Peyer's patch (tissue), 4 donors: ENCODE data around the gene WDFY4. TPM values are rescaled to one million over a fixed set of nuclear protein-coding genes. Genes with fewer than 3 reads are reported as not detected.

Experiments used
- DNase-seq, 3 donors: peaks; one replicate each; pipeline ENCODE4 v3.0.0-alpha.2; 2017 to 2019
- H3K27ac ChIP-seq, 4 donors: fragments of 200-600 bp; sonication (generic); one replicate each; pipeline ENCODE4 v1.5.1; 2016 to 2019
- H3K27me3 ChIP-seq, 2 donors: fragments of 200-600 bp; sonication (generic); one replicate each; pipeline ENCODE4 v1.5.1; 2019
- H3K36me3 ChIP-seq, 3 donors: fragments of 200-600 bp; sonication (generic); one replicate each; pipeline ENCODE4 v1.5.1; 2016 to 2019
- H3K4me1 ChIP-seq, 4 donors: fragments of 200-600 bp; sonication (generic); one replicate each; pipeline ENCODE4 v1.5.1; 2016 to 2019
- H3K4me3 ChIP-seq, 4 donors: fragments of 200-600 bp; sonication (generic); 1 replicate in 3 of 4; 2 replicates in 1 of 4; pipeline ENCODE4 v1.5.1; 2016 to 2019; ENCODE audit warnings: mild to moderate bottlenecking in 1 of 4
- H3K9me3 ChIP-seq, 4 donors: fragments of 200-600 bp; sonication (generic); one replicate each; pipeline ENCODE4 v1.5.1; 2016 to 2019; ENCODE audit warnings: mild to moderate bottlenecking in 1 of 4
- CTCF ChIP-seq, 6 experiments: fragments of 450-650 bp in 4 of 6; fragments of 200-600 bp in 2 of 6; sonication (generic) in 1 of 6; IDR thresholded peaks; one replicate each; pipeline ENCODE4 v1.5.1; 2017 to 2019; ENCODE audit warnings: antibody characterized with exemption in 6 of 6, mild to moderate bottlenecking in 3 of 6, moderate library complexity in 1 of 6
- POLR2A ChIP-seq, 2 donors: fragments of 450-650 bp; IDR thresholded peaks; one replicate each; pipeline ENCODE4 v1.5.1; 2017; ENCODE audit warnings: antibody characterized with exemption in 2 of 2, mild to moderate bottlenecking in 2 of 2, moderate library complexity in 2 of 2
- total RNA-seq, 4 donors: library from RNA; depleted of rRNA; stranded (reverse); fragments of >200 nt; gene quantifications; one replicate each; pipeline ENCODE4 v1.1.0, GENCODE V29; 2016

The WDFY4 gene
- total RNA-seq, 4 donors from 2014 or later: 0.53 to 102 (median 4.6) TPM

- Histone ChIP-seq H3K27ac (no peak overlapping the region), H3K4me1 (no peaks in the 10 kb centered on the region), H3K9me3 (no peaks in the 10 kb centered on the region), H3K27me3 (no peaks in the 10 kb centered on the region), H3K4me3 (no peak overlapping the region), H3K36me3 (no peaks in the 10 kb centered on the region)
- TF ChIP-seq CTCF (IDR thresholded peaks at IDR 0.05) (no peak), POLR2A (IDR thresholded peaks at IDR 0.05) (no peak)
- no peak for DNase-seq
Observed at GRCh38 chr10:48773580-48773979, 88.9 kb downstream of the WDFY4 start.

GRCh38 chr10:48774416-48775205 is 89.9 kb downstream of the WDFY4 start:
- Histone ChIP-seq H3K9me3 (no peaks in the 10 kb centered on the region), H3K4me1 (no peaks in the 10 kb centered on the region), H3K27me3 (no peaks in the 10 kb centered on the region), H3K36me3 (no peaks in the 10 kb centered on the region), H3K27ac (no peak overlapping the region), H3K4me3 (no peak overlapping the region)
- DNase-seq: no peak
- TF ChIP-seq CTCF (IDR thresholded peaks at IDR 0.05) (no peak), POLR2A (IDR thresholded peaks at IDR 0.05) (no peak)

GRCh38 chr10:48775206-48775517 is 90.5 kb downstream of the WDFY4 start:
- TF ChIP-seq POLR2A (IDR thresholded peaks at IDR 0.05) (no peak), CTCF (IDR thresholded peaks at IDR 0.05) (no peak)
- no peaks in the 10 kb centered on the region for H3K36me3 ChIP-seq
- no peaks in the 10 kb centered on the region for H3K27me3 ChIP-seq
- H3K4me3 ChIP-seq: no peak overlapping the region
- H3K9me3 ChIP-seq: no peaks in the 10 kb centered on the region
- no peak for DNase-seq
- H3K27ac ChIP-seq: no peak overlapping the region
- no peaks in the 10 kb centered on the region for H3K4me1 ChIP-seq

- no peaks in the 10 kb centered on the region for H3K36me3 ChIP-seq
- DNase-seq: no peak
- no peaks in the 10 kb centered on the region for H3K27me3 ChIP-seq
- no peaks in the 10 kb centered on the region for H3K4me1 ChIP-seq
- no peaks in the 10 kb centered on the region for H3K9me3 ChIP-seq
- TF ChIP-seq CTCF (IDR thresholded peaks at IDR 0.05) (no peak), POLR2A (IDR thresholded peaks at IDR 0.05) (no peak)
- H3K27ac ChIP-seq: no peak overlapping the region
- H3K4me3 ChIP-seq: no peak overlapping the region
Observed at GRCh38 chr10:48776005-48776522, 91.4 kb downstream of the WDFY4 start.

- no peak for TF ChIP-seq CTCF (IDR thresholded peaks at IDR 0.05)
- no peak for TF ChIP-seq POLR2A (IDR thresholded peaks at IDR 0.05)
- Histone ChIP-seq H3K4me3 (no peak overlapping the region), H3K4me1 (no peaks in the 10 kb centered on the region), H3K27ac (no peak overlapping the region), H3K36me3 (no peaks in the 10 kb centered on the region), H3K27me3 (no peaks in the 10 kb centered on the region), H3K9me3 (no peaks in the 10 kb centered on the region)
- no peak for DNase-seq
Observed at GRCh38 chr10:48776528-48776927, 91.9 kb downstream of the WDFY4 start.
